ENCODE measurements around the gene SMG9.
"Not testable (repeated sequence)": the region's sequence is repeated elsewhere in the genome, so short reads cannot be mapped to it uniquely, and the experiment has no call there.

The SMG9 gene

GRCh38 chr19:43780706-43781525 lies 26.2 kb upstream of the SMG9 start, which contains the start of gene KCNN4:
KCNN4 (minus strand) TSS chr19:43780973; CDS start chr19:43780861, 112 bp downstream.
- no peak for DNase-seq (ENCODE audit: low spot score)

GRCh38 chr19:43779820-43780219 lies 25.1 kb upstream of the SMG9 start:
- DNase-seq (ENCODE audit: low spot score) = no peak

- DNase-seq (ENCODE audit: low spot score) = no peak
These were observed 24.5 kb upstream of the SMG9 start for GRCh38 chr19:43779147-43779819.

GRCh38 chr19:43778651-43779050 lies 23.9 kb upstream of the SMG9 start:
- DNase-seq (ENCODE audit: low spot score) = no peak

GRCh38 chr19:43777163-43777695 lies 22.5 kb upstream of the SMG9 start:
- DNase-seq (ENCODE audit: low spot score) = no peak

GRCh38 chr19:43776286-43776685 lies 21.5 kb upstream of the SMG9 start:
- no peak for DNase-seq (ENCODE audit: low spot score)

- no peak for DNase-seq (ENCODE audit: low spot score)
These were observed 20.6 kb upstream of the SMG9 start for GRCh38 chr19:43775299-43775890.

- DNase-seq (ENCODE audit: low spot score) = not testable (repeated sequence)
These were observed 20.1 kb upstream of the SMG9 start for GRCh38 chr19:43774940-43775258.

- no peak for DNase-seq (ENCODE audit: low spot score)
These were observed 19.6 kb upstream of the SMG9 start for GRCh38 chr19:43774103-43774939.

- no peak for DNase-seq (ENCODE audit: low spot score)
These were observed 19.0 kb upstream of the SMG9 start for GRCh38 chr19:43773725-43774102.

- no peak for DNase-seq (ENCODE audit: low spot score)
These were observed 14.5 kb upstream of the SMG9 start for GRCh38 chr19:43769256-43769655.

- no peak for DNase-seq (ENCODE audit: low spot score)
These were observed 13.7 kb upstream of the SMG9 start for GRCh38 chr19:43768273-43769050.

GRCh38 chr19:43767818-43768217 lies 13.1 kb upstream of the SMG9 start:
- no peak for DNase-seq (ENCODE audit: low spot score)

- DNase-seq (ENCODE audit: low spot score) = no peak
These were observed 12.6 kb upstream of the SMG9 start for GRCh38 chr19:43767316-43767715.

- no peak for DNase-seq (ENCODE audit: low spot score)
These were observed 11.9 kb upstream of the SMG9 start for GRCh38 chr19:43766755-43767043.

- no peak for DNase-seq (ENCODE audit: low spot score)
These were observed 10.5 kb upstream of the SMG9 start for GRCh38 chr19:43765109-43765876.

- not testable (repeated sequence) for DNase-seq (ENCODE audit: low spot score)
These were observed 9.9 kb upstream of the SMG9 start for GRCh38 chr19:43764684-43765083.

GRCh38 chr19:43763473-43763939 lies 8.7 kb upstream of the SMG9 start:
- no peak for DNase-seq (ENCODE audit: low spot score)

GRCh38 chr19:43762814-43763213 lies 8.1 kb upstream of the SMG9 start:
- no peak for DNase-seq (ENCODE audit: low spot score)

GRCh38 chr19:43760941-43761340 lies 6.2 kb upstream of the SMG9 start:
- no peak for DNase-seq (ENCODE audit: low spot score)

- DNase-seq (ENCODE audit: low spot score) = no peak
These were observed 4.8 kb upstream of the SMG9 start for GRCh38 chr19:43759515-43759914.
